GM21390 (cell line): ENCODE data around the gene TOMM6.
A peak's percentile ranks its signal among the peaks of the same experiment; 100 is the strongest.
"Not testable (repeated sequence)": the region's sequence is repeated elsewhere in the genome, so short reads cannot be mapped to it uniquely, and the experiment has no call there.

ENCODE experiments used
- ATAC-seq: cut with Tn5 transposase; IDR thresholded peaks from one replicate; pipeline ENCODE4 v1.9.1; 2021; ENCODE audit not compliant: unreplicated experiment

The TOMM6 gene

GRCh38 chr6:41759905-41760579 lies 27.5 kb upstream of the TOMM6 start:
- ATAC-seq, result no peak

GRCh38 chr6:41763470-41763869 lies 24.0 kb upstream of the TOMM6 start:
- ATAC-seq, result no peak

- not testable (repeated sequence) for ATAC-seq
Observed at GRCh38 chr6:41766043-41766664, 21.3 kb upstream of the TOMM6 start.

- ATAC-seq, result no peak
Observed at GRCh38 chr6:41767112-41767833, 20.2 kb upstream of the TOMM6 start.

- ATAC-seq, result no peak
Observed at GRCh38 chr6:41768545-41769308, 18.8 kb upstream of the TOMM6 start.

- no peak for ATAC-seq
Observed at GRCh38 chr6:41769376-41769775, 18.1 kb upstream of the TOMM6 start.

GRCh38 chr6:41770381-41771057 lies 17.0 kb upstream of the TOMM6 start:
- ATAC-seq, result no peak

GRCh38 chr6:41771058-41771983 lies 16.2 kb upstream of the TOMM6 start:
- ATAC-seq, result no peak

- ATAC-seq, result no peak
Observed at GRCh38 chr6:41774841-41775240, 12.7 kb upstream of the TOMM6 start.

GRCh38 chr6:41775293-41775882 lies 12.1 kb upstream of the TOMM6 start:
- ATAC-seq, result no peak

GRCh38 chr6:41777551-41778285 lies 9.8 kb upstream of the TOMM6 start:
- no peak for ATAC-seq

GRCh38 chr6:41778895-41779294 lies 8.6 kb upstream of the TOMM6 start:
- ATAC-seq, result no peak

- peak; percentile 32 for ATAC-seq
Observed at GRCh38 chr6:41779336-41779735, 8.2 kb upstream of the TOMM6 start.

- peak; percentile 87 for ATAC-seq
Observed at GRCh38 chr6:41779788-41780550, 7.5 kb upstream of the TOMM6 start, which contains the start of gene FRS3. Gene FRS3, minus strand, starts transcription at chr6:41779900. Its CDS starts 2,913 bp downstream, at chr6:41776987.

- ATAC-seq, result no peak
Observed at GRCh38 chr6:41780551-41781365, 6.7 kb upstream of the TOMM6 start, which contains the start of gene PRICKLE4. Gene PRICKLE4, plus strand, starts transcription at chr6:41780782. Its CDS starts 2,692 bp downstream, at chr6:41783474.

- no peak for ATAC-seq
Observed at GRCh38 chr6:41781366-41781730, 6.1 kb upstream of the TOMM6 start.
